HUES48 (cell line): ENCODE results near the gene RIOK2.

Experiments
- H3K27ac ChIP-seq: one replicate; pipeline ENCODE4 v1.7.0; 2013; ENCODE audit warnings: low read depth, low read length, inconsistent platforms
- H3K27me3 ChIP-seq: 2 replicates; pipeline ENCODE4 v1.6.1; 2013; ENCODE audit warnings: mild to moderate bottlenecking, low read length; ENCODE audit not compliant: control insufficient read depth, insufficient read depth
- H3K36me3 ChIP-seq: 2 replicates; pipeline ENCODE4 v1.6.1; 2013; ENCODE audit warnings: low read length; ENCODE audit not compliant: control insufficient read depth, insufficient read depth
- H3K4me1 ChIP-seq: 2 replicates; pipeline ENCODE4 v1.6.1; 2013; ENCODE audit warnings: mild to moderate bottlenecking, low read length; ENCODE audit not compliant: control insufficient read depth, insufficient read depth
- H3K4me3 ChIP-seq: 2 replicates; pipeline ENCODE4 v1.5.1; 2013; ENCODE audit warnings: mild to moderate bottlenecking, low read depth, low read length
- H3K9ac ChIP-seq: 2 replicates; pipeline ENCODE4 v1.6.1; 2013; ENCODE audit warnings: mild to moderate bottlenecking, low read depth, low read length, moderate library complexity
- H3K9me3 ChIP-seq: 2 replicates; pipeline ENCODE4 v1.6.1; 2013; ENCODE audit warnings: low read length; ENCODE audit not compliant: control insufficient read depth, insufficient read depth

The RIOK2 gene

DNA sequence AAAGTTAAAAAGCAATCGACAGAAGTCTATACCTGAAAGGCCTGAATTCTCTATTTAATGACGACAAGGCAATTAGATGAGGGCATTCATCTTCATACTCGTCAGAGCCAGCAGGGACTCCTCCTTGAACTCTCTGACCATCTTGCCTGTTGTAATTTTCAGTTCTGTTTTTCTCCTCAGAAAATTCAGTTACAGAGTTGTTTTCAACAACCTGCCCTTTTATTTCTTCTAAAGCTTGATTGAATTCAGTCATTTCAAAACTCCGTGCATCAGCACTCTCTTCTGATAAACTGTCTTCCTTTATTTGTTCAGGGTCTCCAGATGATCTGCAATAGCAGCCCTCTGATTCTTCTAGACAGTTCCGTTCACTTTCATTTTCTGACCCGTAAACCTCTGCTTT is 15.6 kb downstream of the RIOK2 start:
- Histone ChIP-seq H3K27ac (no peak overlapping the region), H3K36me3 (peaks cover 94% of the 10 kb centered on the region), H3K4me1 (no peaks in the 10 kb centered on the region), H3K4me3 (no peak overlapping the region), H3K9ac (no peak overlapping the region), H3K27me3 (no peaks in the 10 kb centered on the region), H3K9me3 (no peaks in the 10 kb centered on the region)

DNA sequence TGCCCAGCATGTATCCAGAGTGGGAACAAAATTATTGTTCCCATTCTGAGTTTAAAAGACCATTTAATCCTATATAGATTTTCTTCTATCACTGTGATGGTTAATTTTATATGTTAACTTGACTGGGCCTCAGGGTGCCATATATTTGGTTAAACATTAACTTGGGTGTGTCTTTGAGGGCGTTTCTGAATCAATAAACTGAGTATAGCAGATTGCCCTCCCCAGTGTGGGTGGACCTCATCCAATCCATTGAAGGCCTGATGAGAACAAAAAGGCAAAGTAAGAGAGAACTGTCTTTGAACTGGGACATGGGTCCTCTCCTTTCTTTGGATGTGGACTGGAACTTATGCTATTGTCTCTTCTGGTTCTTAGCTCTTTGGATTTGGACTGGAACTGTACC is 17.3 kb downstream of the RIOK2 start:
- Histone ChIP-seq H3K27me3 (no peaks in the 10 kb centered on the region), H3K9me3 (no peaks in the 10 kb centered on the region), H3K9ac (no peak overlapping the region), H3K36me3 (peaks cover 93% of the 10 kb centered on the region), H3K4me3 (no peak overlapping the region), H3K27ac (no peak overlapping the region), H3K4me1 (no peaks in the 10 kb centered on the region)

DNA sequence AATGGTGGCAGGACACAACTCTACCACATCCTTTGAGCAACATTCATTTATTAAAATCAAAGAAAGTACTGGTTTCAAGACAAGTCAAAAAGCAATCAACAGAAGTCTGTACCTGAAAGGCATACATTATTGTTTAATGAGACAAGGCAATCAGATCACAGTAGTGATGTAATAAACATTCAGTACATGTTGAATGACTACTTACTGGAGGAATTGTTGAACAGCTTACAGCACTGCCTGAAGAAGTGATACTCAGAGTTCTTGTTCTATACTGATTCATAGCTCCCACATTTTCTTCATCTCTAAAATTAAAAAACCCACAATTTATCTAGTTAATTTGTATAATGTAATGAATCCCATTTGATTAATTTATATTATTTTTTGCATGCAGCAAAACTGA is 18.2 kb downstream of the RIOK2 start:
- H3K4me3 ChIP-seq, result no peak overlapping the region
- H3K27me3 ChIP-seq, result no peaks in the 10 kb centered on the region
- H3K9me3 ChIP-seq, result no peaks in the 10 kb centered on the region
- H3K9ac ChIP-seq, result no peak overlapping the region
- peaks cover 91% of the 10 kb centered on the region for H3K36me3 ChIP-seq
- no peaks in the 10 kb centered on the region for H3K4me1 ChIP-seq
- no peak overlapping the region for H3K27ac ChIP-seq

DNA sequence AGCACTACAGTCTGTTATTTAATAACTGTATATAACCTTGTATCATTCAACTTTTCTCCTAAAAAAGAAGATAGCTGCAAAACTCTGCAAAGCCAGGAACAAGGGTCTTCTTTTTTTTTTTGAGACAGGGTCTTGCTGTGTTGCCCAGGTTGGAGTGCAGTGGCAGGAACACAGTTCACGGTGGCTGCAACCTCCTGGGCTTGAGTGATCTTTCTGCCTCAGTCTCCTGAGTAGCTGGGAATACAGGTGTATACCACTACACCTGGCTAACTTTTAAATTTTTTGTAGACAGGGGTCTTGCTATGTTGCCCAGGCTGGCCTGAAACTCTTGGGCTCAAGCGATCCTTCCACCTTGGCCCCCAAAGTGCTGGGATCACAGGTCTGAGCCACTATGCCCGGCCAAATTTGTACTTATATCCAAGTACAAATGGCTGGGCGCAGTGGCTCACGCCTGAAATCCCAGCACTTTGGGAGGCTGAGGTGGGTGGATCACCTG is 19.2 kb downstream of the RIOK2 start:
- no peak overlapping the region for H3K9ac ChIP-seq
- H3K27me3 ChIP-seq, result no peaks in the 10 kb centered on the region
- H3K9me3 ChIP-seq, result no peaks in the 10 kb centered on the region
- peaks cover 83% of the 10 kb centered on the region for H3K36me3 ChIP-seq
- H3K4me1 ChIP-seq, result no peaks in the 10 kb centered on the region
- no peak overlapping the region for H3K4me3 ChIP-seq
- no peak overlapping the region for H3K27ac ChIP-seq

DNA sequence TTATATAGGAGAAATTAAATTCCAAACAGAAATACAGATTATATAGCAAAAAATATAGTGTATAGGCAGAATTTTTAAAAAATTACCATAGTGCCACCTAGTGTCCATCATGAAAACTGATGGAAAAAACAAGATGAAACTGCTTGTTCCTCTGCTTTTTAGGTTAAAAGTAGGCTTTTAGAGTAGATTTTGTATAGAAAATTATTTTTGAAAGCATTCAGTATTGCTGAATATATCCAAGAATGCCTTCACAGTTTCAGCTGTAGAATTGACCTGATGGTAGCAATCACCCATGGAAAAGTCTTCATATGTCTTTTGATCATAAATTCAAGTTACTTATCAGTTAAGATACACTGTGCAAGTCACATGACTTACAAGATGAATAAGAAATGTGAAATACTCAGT is 19.7 kb downstream of the RIOK2 start:
- Histone ChIP-seq H3K9me3 (no peaks in the 10 kb centered on the region), H3K36me3 (peaks cover 78% of the 10 kb centered on the region), H3K27me3 (no peaks in the 10 kb centered on the region), H3K27ac (no peak overlapping the region), H3K4me1 (no peaks in the 10 kb centered on the region), H3K9ac (no peak overlapping the region), H3K4me3 (no peak overlapping the region)

DNA sequence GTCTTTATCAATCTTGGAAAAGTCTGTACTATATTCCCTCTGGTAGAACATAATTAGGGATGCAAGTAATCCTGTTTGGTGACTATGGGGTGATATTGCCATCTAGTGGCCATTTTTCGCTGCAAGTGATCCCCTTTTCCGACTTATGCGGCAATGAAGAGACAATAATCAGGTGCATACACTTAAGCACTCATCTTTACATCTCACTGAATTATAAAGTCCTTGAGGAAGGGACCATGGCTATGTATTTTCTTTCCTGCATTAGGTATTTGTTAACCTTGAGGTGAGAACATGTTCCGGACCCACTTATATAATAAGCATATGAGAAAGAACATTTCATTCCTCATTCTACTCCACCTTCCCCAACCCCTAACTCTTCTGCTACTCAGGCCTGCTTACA is 21.0 kb downstream of the RIOK2 start:
- no peaks in the 10 kb centered on the region for H3K4me1 ChIP-seq
- H3K9me3 ChIP-seq, result no peaks in the 10 kb centered on the region
- no peaks in the 10 kb centered on the region for H3K27me3 ChIP-seq
- no peak overlapping the region for H3K9ac ChIP-seq
- H3K27ac ChIP-seq, result no peak overlapping the region
- H3K4me3 ChIP-seq, result no peak overlapping the region
- H3K36me3 ChIP-seq, result peaks cover 65% of the 10 kb centered on the region

DNA sequence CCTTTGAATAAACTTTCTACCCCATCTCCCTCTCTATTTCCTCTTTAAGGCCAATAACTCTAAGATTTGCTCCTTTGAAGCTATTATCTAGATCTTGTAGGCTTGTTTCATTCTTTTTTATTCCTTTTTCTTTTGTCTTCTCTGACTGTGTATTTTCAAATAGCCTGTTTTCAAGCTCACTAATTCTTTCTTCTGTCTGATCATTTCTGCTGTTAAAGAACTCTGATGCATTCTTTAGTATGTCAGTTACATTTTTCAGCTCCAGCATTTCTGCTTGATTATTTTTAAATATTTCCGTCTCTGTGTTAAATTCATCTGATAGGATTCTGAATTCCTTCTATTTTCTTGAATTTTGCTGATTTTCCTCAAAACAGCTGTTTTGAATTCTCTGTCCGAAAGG is 25.4 kb downstream of the RIOK2 start:
- no peak overlapping the region for H3K9ac ChIP-seq
- no peak overlapping the region for H3K4me3 ChIP-seq
- H3K27me3 ChIP-seq, result no peaks in the 10 kb centered on the region
- peaks cover 25% of the 10 kb centered on the region for H3K36me3 ChIP-seq
- no peaks in the 10 kb centered on the region for H3K4me1 ChIP-seq
- H3K27ac ChIP-seq, result no peak overlapping the region
- H3K9me3 ChIP-seq, result no peaks in the 10 kb centered on the region

DNA sequence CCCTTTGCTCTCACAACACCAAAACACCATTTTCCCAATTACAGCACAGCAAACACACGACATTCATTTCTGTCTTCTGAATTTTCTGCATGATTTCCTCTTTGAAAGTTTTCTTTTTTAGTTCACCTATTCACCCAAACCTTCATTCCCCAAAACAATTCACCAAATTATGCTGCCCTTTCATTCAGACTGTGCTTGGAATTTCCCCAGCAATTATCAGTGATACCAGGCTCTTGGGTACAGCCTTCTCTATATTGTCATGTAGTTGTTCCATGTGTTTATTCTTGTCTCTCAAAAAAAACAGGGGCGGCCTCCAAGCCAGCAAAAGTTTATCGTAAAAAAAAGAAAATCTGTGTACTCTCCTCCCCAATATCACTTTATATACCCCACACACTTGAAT is 31.7 kb downstream of the RIOK2 start:
- Histone ChIP-seq H3K36me3 (no peaks in the 10 kb centered on the region), H3K9ac (no peak overlapping the region), H3K9me3 (no peaks in the 10 kb centered on the region), H3K27ac (no peak overlapping the region), H3K27me3 (no peaks in the 10 kb centered on the region), H3K4me1 (0 out of 2 replicates have a peak, but pooled peaks cover 3% of the 10 kb centered on the region), H3K4me3 (no peak overlapping the region)

DNA sequence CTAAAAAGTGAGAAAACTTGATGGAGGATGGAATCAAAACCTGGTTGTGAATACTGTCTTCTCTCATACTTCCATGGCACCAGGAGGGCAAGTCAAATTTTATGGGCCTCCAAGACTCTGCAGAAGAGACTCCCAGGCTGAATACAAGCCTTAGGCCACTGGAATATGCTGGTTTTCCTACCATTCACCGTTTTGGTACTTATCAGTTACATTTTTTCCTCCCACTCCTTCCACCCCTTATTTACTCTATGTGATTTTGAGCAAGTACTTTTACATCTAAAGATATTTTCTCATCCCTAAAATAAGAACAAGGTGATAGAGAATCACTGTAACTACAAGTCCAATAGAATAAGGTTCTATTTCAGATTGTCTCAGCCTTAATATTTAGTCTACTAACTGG is 32.6 kb downstream of the RIOK2 start:
- H3K9me3 ChIP-seq, result no peaks in the 10 kb centered on the region
- 0 out of 2 replicates have a peak, but pooled peaks cover 3% of the 10 kb centered on the region for H3K4me1 ChIP-seq
- H3K9ac ChIP-seq, result no peak overlapping the region
- no peak overlapping the region for H3K27ac ChIP-seq
- H3K4me3 ChIP-seq, result no peak overlapping the region
- no peaks in the 10 kb centered on the region for H3K36me3 ChIP-seq
- no peaks in the 10 kb centered on the region for H3K27me3 ChIP-seq

DNA sequence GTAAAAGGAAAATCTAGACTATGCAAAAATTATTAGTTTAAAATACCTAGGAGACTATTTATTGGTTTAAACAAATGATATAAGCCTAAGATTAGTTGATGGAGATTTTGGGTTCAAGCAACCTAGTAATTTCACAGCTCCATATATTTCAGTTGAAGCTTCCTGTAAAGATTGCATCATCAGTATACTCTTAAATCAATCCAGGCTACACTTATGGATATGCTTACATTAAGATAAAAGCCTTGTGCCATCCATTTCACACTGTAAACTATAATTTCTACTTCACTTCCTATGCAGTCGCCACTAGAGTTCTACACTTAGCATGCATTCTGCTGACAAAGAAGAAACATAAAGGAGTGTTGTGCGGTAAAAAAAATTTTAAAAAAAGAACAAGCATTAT is 33.3 kb downstream of the RIOK2 start:
- Histone ChIP-seq H3K27ac (no peak overlapping the region), H3K4me1 (0 out of 2 replicates have a peak, but pooled peaks cover 3% of the 10 kb centered on the region), H3K36me3 (no peaks in the 10 kb centered on the region), H3K9ac (no peak overlapping the region), H3K4me3 (no peak overlapping the region), H3K9me3 (no peaks in the 10 kb centered on the region), H3K27me3 (no peaks in the 10 kb centered on the region)

DNA sequence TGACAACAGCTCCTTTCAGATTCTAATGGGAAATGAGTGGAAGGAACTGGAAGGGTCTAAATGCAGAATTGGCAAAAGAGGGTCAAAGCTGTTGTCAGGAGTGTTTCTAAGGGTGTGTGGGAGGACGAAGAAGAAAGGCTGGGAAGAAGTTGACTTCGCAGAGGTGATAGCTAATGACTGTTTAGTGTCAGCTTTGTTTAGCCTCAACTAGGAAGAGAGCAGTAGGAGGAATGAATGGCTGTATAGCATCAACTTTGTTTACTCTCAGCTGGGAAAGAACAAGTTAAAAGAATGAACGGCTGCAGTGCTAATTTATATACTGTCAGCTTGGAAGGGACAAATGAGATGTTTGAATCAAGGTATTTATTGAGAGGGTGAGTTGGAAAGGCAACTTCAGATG is 34.8 kb downstream of the RIOK2 start:
- H3K4me1 ChIP-seq, result 0 out of 2 replicates have a peak, but pooled peaks cover 3% of the 10 kb centered on the region
- H3K9ac ChIP-seq, result no peak overlapping the region
- H3K9me3 ChIP-seq, result no peaks in the 10 kb centered on the region
- no peak overlapping the region for H3K4me3 ChIP-seq
- H3K36me3 ChIP-seq, result no peaks in the 10 kb centered on the region
- H3K27ac ChIP-seq, result no peak overlapping the region
- no peaks in the 10 kb centered on the region for H3K27me3 ChIP-seq

DNA sequence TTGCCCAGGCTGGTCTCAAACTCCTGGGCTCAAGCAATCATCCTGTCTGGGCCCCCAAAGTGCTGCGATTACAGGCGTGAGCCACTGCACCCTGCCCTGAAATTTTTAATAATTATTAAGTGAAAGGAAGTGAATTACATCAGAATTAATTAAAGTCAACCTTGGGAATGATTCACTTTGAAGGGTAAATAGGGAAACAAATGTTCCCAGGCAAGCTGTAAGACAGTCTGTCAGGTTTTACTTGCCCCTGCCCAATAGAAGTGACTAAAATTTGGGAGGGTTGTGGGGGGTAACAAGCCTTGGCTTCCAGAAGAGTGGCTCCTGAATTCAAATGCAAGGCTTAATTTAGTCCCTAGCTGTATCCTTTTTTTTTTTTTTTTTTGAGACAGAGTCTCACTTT is 39.3 kb downstream of the RIOK2 start:
- no peak overlapping the region for H3K4me3 ChIP-seq
- H3K4me1 ChIP-seq, result peaks cover 23% of the 10 kb centered on the region
- no peaks in the 10 kb centered on the region for H3K27me3 ChIP-seq
- no peak overlapping the region for H3K9ac ChIP-seq
- H3K9me3 ChIP-seq, result no peaks in the 10 kb centered on the region
- no peaks in the 10 kb centered on the region for H3K36me3 ChIP-seq
- no peak overlapping the region for H3K27ac ChIP-seq
